Neural cell (in vitro differentiated cells): ENCODE data around the gene HEYL. TPM values are rescaled to one million over a fixed set of nuclear protein-coding genes. Genes with fewer than 3 reads are reported as not detected.

Experiments used
- H2AFZ ChIP-seq: fragments of 200-600, 300-800 bp; sonication (generic), shearing (Covaris generic); 2 replicates; pipeline ENCODE4 v1.6.0; 2014; ENCODE audit warnings: low read depth, mild to moderate bottlenecking, antibody characterized with exemption, low read length, moderate library complexity
- H3F3A ChIP-seq: fragments of 200-600 bp; shearing (Covaris generic); 2 replicates; pipeline ENCODE4 v1.6.1; 2016; ENCODE audit warnings: mild to moderate bottlenecking, moderate library complexity, mixed read lengths, antibody characterized with exemption, low read length; ENCODE audit not compliant: insufficient read depth, poor library complexity, severe bottlenecking
- H3K27ac ChIP-seq: fragments of 200-600, 300-800 bp; sonication (generic), shearing (Covaris generic); 2 replicates; pipeline ENCODE4 v1.5.1; 2014; ENCODE audit warnings: mild to moderate bottlenecking, low read length, moderate library complexity
- H3K27me3 ChIP-seq: fragments of 300-800, 200-600 bp; sonication (generic), shearing (Covaris generic); 2 replicates; pipeline ENCODE4 v1.6.0; 2014; ENCODE audit warnings: mild to moderate bottlenecking, low read depth, low read length, moderate library complexity; ENCODE audit not compliant: insufficient read depth
- H3K36me3 ChIP-seq: fragments of 300-800, 200-600 bp; sonication (generic), shearing (Covaris generic); 2 replicates; pipeline ENCODE4 v1.5.1; 2014; ENCODE audit warnings: mild to moderate bottlenecking, antibody characterized with exemption, low read length, moderate library complexity; ENCODE audit not compliant: insufficient read depth
- H3K4me2 ChIP-seq: fragments of 300-800, 200-600 bp; sonication (generic), shearing (Covaris generic); 2 replicates; pipeline ENCODE4 v1.6.0; 2014; ENCODE audit warnings: mild to moderate bottlenecking, low read length
- H3K4me3 ChIP-seq: fragments of 300-800, 200-600 bp; sonication (generic), shearing (Covaris generic); 2 replicates; pipeline ENCODE4 v1.5.1; 2014; ENCODE audit warnings: mild to moderate bottlenecking, low read length, moderate library complexity
- H3K79me2 ChIP-seq: fragments of 200-600 bp; shearing (Covaris generic); replicated peaks from 2 replicates; pipeline ENCODE4 v1.6.0; 2014; ENCODE audit warnings: mild to moderate bottlenecking, low read length, moderate library complexity; ENCODE audit not compliant: insufficient read depth
- H3K9ac ChIP-seq: fragments of 300-800, 200-600 bp; sonication (generic), shearing (Covaris generic); 2 replicates; pipeline ENCODE4 v1.6.1; 2016; ENCODE audit warnings: mild to moderate bottlenecking, low read length, mixed read lengths
- H3K9me2 ChIP-seq: fragments of 200-600 bp; shearing (Covaris generic); 2 replicates; pipeline ENCODE4 v1.6.1; 2016; ENCODE audit warnings: mild to moderate bottlenecking, low read length, mixed read lengths; ENCODE audit not compliant: insufficient read depth
- H3K9me3 ChIP-seq: fragments of 200-600, 300-800 bp; sonication (generic), shearing (Covaris generic); 2 replicates; pipeline ENCODE4 v1.6.1; 2016; ENCODE audit warnings: mild to moderate bottlenecking, mixed run types, low read length, moderate library complexity, mixed read lengths
- H4K20me1 ChIP-seq: fragments of 200-600 bp; shearing (Covaris generic); 2 replicates; pipeline ENCODE4 v1.6.1; 2016; ENCODE audit warnings: mild to moderate bottlenecking, mixed run types; ENCODE audit not compliant: insufficient read depth
- CTCF ChIP-seq: fragments of 450-650 bp; IDR thresholded peaks from 2 replicates; pipeline ENCODE4 v1.5.1; 2014; ENCODE audit warnings: antibody characterized with exemption, mild to moderate bottlenecking, moderate library complexity; ENCODE audit not compliant: poor library complexity, severe bottlenecking
- EP300 ChIP-seq: fragments of 450-650 bp; conservative IDR thresholded peaks from 2 replicates; pipeline ENCODE4 v1.6.1; 2014; ENCODE audit warnings: antibody characterized with exemption, mild to moderate bottlenecking, moderate library complexity; ENCODE audit not compliant: poor library complexity, severe bottlenecking
- EZH2 ChIP-seq: fragments of 200-600, 300-800 bp; shearing (Covaris generic), sonication (generic); IDR thresholded peaks from 2 replicates; pipeline ENCODE4 v1.6.1; 2014; ENCODE audit warnings: antibody characterized with exemption, low read length, borderline replicate concordance, mild to moderate bottlenecking; ENCODE audit not compliant: insufficient read depth, poor library complexity, severe bottlenecking
- MXI1 ChIP-seq: fragments of 450-650 bp; conservative IDR thresholded peaks from 2 replicates; pipeline ENCODE4 v1.6.1; 2014; ENCODE audit warnings: antibody characterized with exemption, mild to moderate bottlenecking; ENCODE audit not compliant: poor library complexity, severe bottlenecking
- POLR2AphosphoS5 ChIP-seq: IDR thresholded peaks from 2 replicates; pipeline ENCODE4 v1.6.1; 2012
- RAD21 ChIP-seq: fragments of 450-650 bp; conservative IDR thresholded peaks from 2 replicates; pipeline ENCODE4 v1.6.1; 2014; ENCODE audit warnings: antibody characterized with exemption, mild to moderate bottlenecking, moderate library complexity
- REST ChIP-seq: IDR thresholded peaks from 2 replicates; pipeline ENCODE4 v1.6.1; 2012; ENCODE audit warnings: borderline replicate concordance
- SMC3 ChIP-seq: fragments of 450-650 bp; conservative IDR thresholded peaks from 2 replicates; pipeline ENCODE4 v1.6.1; 2014; ENCODE audit warnings: antibody characterized with exemption, mild to moderate bottlenecking, moderate library complexity; ENCODE audit not compliant: poor library complexity
- TAF1 ChIP-seq: IDR thresholded peaks from 2 replicates; pipeline ENCODE4 v1.6.1; 2012; ENCODE audit warnings: low read depth
- polyA plus RNA-seq: library from polyadenylated mRNA; depleted of rRNA; stranded (reverse); fragments of >200 nt; gene quantifications from 2 replicates; pipeline ENCODE4 v1.2.3, GENCODE V29; 2014

Gene HEYL
- polyA plus RNA-seq, 1 donor from 2014 or later, result not detected

GRCh38 chr1:39648496-39648895 is 9.1 kb upstream of the HEYL start:
- H3K27ac ChIP-seq, result no peak overlapping the region
- H3K27me3 ChIP-seq, result no peaks in the 10 kb centered on the region
- no peaks in the 10 kb centered on the region for H3F3A ChIP-seq
- H3K36me3 ChIP-seq, result no peaks in the 10 kb centered on the region
- no peak overlapping the region for H3K4me3 ChIP-seq
- H4K20me1 ChIP-seq, result no peaks in the 10 kb centered on the region
- no peak overlapping the region for H3K4me2 ChIP-seq
- H3K9ac ChIP-seq, result no peak overlapping the region
- no peaks in the 10 kb centered on the region for H3K9me2 ChIP-seq
- no peak for TF ChIP-seq RAD21
- TF ChIP-seq MXI1, result no peak
- no peak for TF ChIP-seq SMC3
- no peak for TF ChIP-seq CTCF
- H2AFZ ChIP-seq, result no peak overlapping the region
- H3K9me3 ChIP-seq, result no peaks in the 10 kb centered on the region
- no peaks in the 10 kb centered on the region for H3K79me2 ChIP-seq

DNA sequence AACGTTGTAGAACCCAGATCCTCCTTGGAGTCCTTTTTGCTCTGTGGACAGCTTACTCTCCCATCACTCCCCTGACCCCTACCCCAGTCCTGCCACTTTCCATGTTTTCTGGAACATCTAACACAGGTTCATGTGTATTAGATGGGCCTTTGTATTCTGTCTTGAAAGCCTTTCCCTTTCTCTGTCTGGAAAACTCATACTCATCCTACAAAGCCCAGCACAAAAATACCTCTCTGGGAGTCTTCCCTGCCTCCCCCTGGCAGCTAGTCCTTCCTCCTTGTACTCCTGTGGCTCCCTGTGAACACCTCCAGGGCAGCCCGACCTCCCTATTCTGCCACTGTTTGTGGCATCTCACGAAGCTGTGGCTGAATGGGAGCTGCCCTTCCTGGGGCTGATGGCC is 7.8 kb upstream of the HEYL start:
- Histone ChIP-seq H4K20me1 (no peaks in the 10 kb centered on the region), H3K27me3 (no peaks in the 10 kb centered on the region), H3K9me2 (no peaks in the 10 kb centered on the region), H3K4me2 (no peak overlapping the region), H3K27ac (no peak overlapping the region), H3K9ac (no peak overlapping the region), H2AFZ (no peak overlapping the region), H3K79me2 (no peaks in the 10 kb centered on the region), H3K4me3 (no peak overlapping the region), H3F3A (no peaks in the 10 kb centered on the region), H3K9me3 (no peaks in the 10 kb centered on the region), H3K36me3 (no peaks in the 10 kb centered on the region)
- TF ChIP-seq TAF1 (no peak), REST (no peak), EP300 (no peak), POLR2AphosphoS5 (no peak), CTCF (no peak), EZH2 (no peak), MXI1 (no peak), SMC3 (no peak), RAD21 (no peak)
